Measurements from ENCODE around the gene CDK6. TPM values are rescaled to one million over a fixed set of nuclear protein-coding genes. Genes with fewer than 3 reads are reported as not detected.

CDK6 gene
- total and polyA plus RNA-seq, 4 donors, result 3.3 to 35.0 (median 12.0) TPM

- TF ChIP-seq ATF3 (IDR thresholded peaks at IDR 0.05), result no peak
- no peak for TF ChIP-seq TAF1 (conservative IDR thresholded peaks at IDR 0.05)
- no peak for TF ChIP-seq ZBTB33 (IDR thresholded peaks at IDR 0.05)
Measured at GRCh38 chr7:92808635-92809034, 27.7 kb downstream of the CDK6 start (continued).

- DNase-seq (ENCODE audit: low spot score), result no peak
- no peaks in the 10 kb centered on the region for H3K9me3 ChIP-seq (ENCODE audit: control insufficient read depth in 4 of 4, low read length in 3 of 4)
- H3K4me3 ChIP-seq (ENCODE audit: low read depth in 1 of 3, low read length in 3 of 3), result no peak overlapping the region
- H3K27ac ChIP-seq (ENCODE audit: low read depth in 1 of 2, low read length in 2 of 2), result no peak overlapping the region
- WGBS, result 92% methylated on average over 2 of the region's 2 CpGs
- peaks cover 8 to 16% (median 14%) of the 10 kb centered on the region in 4 donors for H3K4me1 ChIP-seq (ENCODE audit: control insufficient read depth in 4 of 4, insufficient read depth in 4 of 4, low read length in 3 of 4)
- no peak for TF ChIP-seq HNF4G (IDR thresholded peaks at IDR 0.05)
- no peak for TF ChIP-seq GABPA (IDR thresholded peaks at IDR 0.05 in 1 of 2, conservative IDR thresholded peaks at IDR 0.05 in 1 of 2)
- no peak for TF ChIP-seq MAX (IDR thresholded peaks at IDR 0.05)
- no peak for TF ChIP-seq ZBTB33 (IDR thresholded peaks at IDR 0.05)
- TF ChIP-seq REST (IDR thresholded peaks at IDR 0.05), result no peak
- TF ChIP-seq RAD21 (IDR thresholded peaks at IDR 0.05), result no peak
- no peak for TF ChIP-seq FOXA2 (IDR thresholded peaks at IDR 0.05)
- TF ChIP-seq EGR1 (IDR thresholded peaks at IDR 0.05; ENCODE audit: low read depth in 2 of 2), result no peak
- no peak for TF ChIP-seq RXRA (IDR thresholded peaks at IDR 0.05)
- TF ChIP-seq ATF3 (IDR thresholded peaks at IDR 0.05), result no peak
- TF ChIP-seq SP1 (IDR thresholded peaks at IDR 0.05), result no peak
- TF ChIP-seq TAF1 (conservative IDR thresholded peaks at IDR 0.05), result no peak
- no peak for TF ChIP-seq HNF4A (conservative IDR thresholded peaks at IDR 0.05)
- no peak overlapping the region for H3K9ac ChIP-seq (ENCODE audit: low read depth in 1 of 2, low read length in 2 of 2)
- H3K27me3 ChIP-seq (ENCODE audit: control insufficient read depth in 4 of 4, insufficient read depth in 4 of 4, low read length in 3 of 4), result no peaks in the 10 kb centered on the region
- H3K36me3 ChIP-seq (ENCODE audit: control insufficient read depth in 4 of 4, insufficient read depth in 3 of 4, low read depth in 1 of 4, low read length in 3 of 4), result no peaks in the 10 kb centered on the region
Measured at GRCh38 chr7:92808006-92808405, 28.4 kb downstream of the CDK6 start.

Measured in liver (tissue), 9 donors.